K562 (cell line): Measurements from ENCODE around the gene UBE2D2. TPM values are rescaled to one million over a fixed set of nuclear protein-coding genes. Genes with fewer than 3 reads are reported as not detected.

Source experiments
- ATAC-seq: fragments of 200-7000 bp; cut with Tn5 transposase; 3 replicates; pipeline ENCODE4 v1.9.1; 2020; ENCODE audit warnings: moderate library complexity
- BruUV-seq: library from RNA; stranded (reverse); fragments of 400-500 nt; replicated peaks from 2 replicates; lab custom pipeline; 2021; lab: Mats Ljungman, UMichigan
- CTCF ChIA-PET: fragments of 300-600 bp; formaldehyde crosslinking; extraction: SDS; loops from one replicate; lab custom pipeline; 2021; ENCODE audit warnings: low intra/inter-chr PET ratio; lab: Yijun Ruan, JAX
- POLR2A ChIA-PET: fragments of 300-600, 350-650 bp; sonication (Branson Sonifier 250); formaldehyde crosslinking; extraction: SDS; loops from one replicate; lab custom pipeline; 2021; ENCODE audit warnings: antibody characterized with exemption, inconsistent platforms; lab: Yijun Ruan, JAX
- DNase-seq, 4 experiments: peaks; one replicate each; pipeline versions ENCODE4 v3.0.0 to v3.0.0-alpha.2; 2011 to 2018; ENCODE audit warnings: low spot score in 3 of 4, mixed read lengths in 3 of 4; ENCODE audit errors: extremely low read depth in 1 of 4
- FAIRE-seq: peaks from 2 replicates; lab custom pipeline; 2011; peaks lifted over from hg19 to GRCh38; lab: Jason Lieb, UNC
- H2AFZ ChIP-seq: 2 replicates; pipeline ENCODE4 v1.6.0; 2011; ENCODE audit warnings: low read depth, low read length, control low read depth, inconsistent platforms
- H3K27ac ChIP-seq: fragments of 200-600 bp; 3 replicates; pipeline ENCODE4 v1.8.0; 2011; ENCODE audit warnings: low read depth, mild to moderate bottlenecking, control low read depth, inconsistent platforms, low read length, moderate library complexity, mixed read lengths; ENCODE audit errors: extremely low read depth
- H3K27me3 ChIP-seq, 2 experiments: fragments of 300-600 bp in 1 of 2; 2 replicates in 1 of 2; 3 replicates in 1 of 2; pipeline versions ENCODE4 v1.6.0 to v1.8.0; 2011; ENCODE audit warnings: inconsistent platforms in 2 of 2, low read length in 2 of 2, mild to moderate bottlenecking in 1 of 2, mixed read lengths in 1 of 2, moderate library complexity in 1 of 2; ENCODE audit not compliant: control insufficient read depth in 2 of 2, insufficient read depth in 2 of 2
- H3K36me3 ChIP-seq: fragments of 300-600 bp; 3 replicates; pipeline ENCODE4 v1.8.0; 2011; ENCODE audit warnings: mild to moderate bottlenecking, low read length, inconsistent platforms; ENCODE audit not compliant: control insufficient read depth, insufficient read depth
- H3K4me1 ChIP-seq, 2 experiments: fragments of 200-600 bp in 1 of 2; replicated peaks in 1 of 2; 2 replicates in 1 of 2; 3 replicates in 1 of 2; pipeline versions ENCODE4 v1.5.1 to v1.8.0; 2011; ENCODE audit warnings: inconsistent platforms in 2 of 2, low read length in 2 of 2, mild to moderate bottlenecking in 1 of 2, mixed read lengths in 1 of 2, moderate library complexity in 1 of 2; ENCODE audit not compliant: control insufficient read depth in 2 of 2, insufficient read depth in 2 of 2
- H3K4me2 ChIP-seq: 2 replicates; pipeline ENCODE4 v1.6.1; 2011; ENCODE audit warnings: low read length, control low read depth, inconsistent platforms, mixed read lengths; ENCODE audit not compliant: insufficient read depth
- H3K4me3 ChIP-seq: fragments of 200-600 bp; sonication (generic), shearing (Covaris generic); 2 replicates; pipeline ENCODE4 v1.5.1; 2016; ENCODE audit warnings: control low read depth, inconsistent platforms
- H3K79me2 ChIP-seq: fragments of 200-600 bp; 3 replicates; pipeline ENCODE4 v1.8.0; 2011; ENCODE audit warnings: low read length, inconsistent platforms; ENCODE audit not compliant: control insufficient read depth, insufficient read depth
- H3K9ac ChIP-seq, 2 experiments: 2 replicates each; pipeline versions ENCODE4 v1.6.0 to v1.6.1; 2011; ENCODE audit warnings: low read depth in 2 of 2, low read length in 2 of 2, control low read depth in 1 of 2, inconsistent platforms in 1 of 2, mild to moderate bottlenecking in 1 of 2, mixed read lengths in 1 of 2; ENCODE audit not compliant: insufficient read depth in 1 of 2
- H3K9me1 ChIP-seq: one replicate; pipeline ENCODE4 v1.6.0; 2011; ENCODE audit warnings: inconsistent platforms, mild to moderate bottlenecking, low read length, moderate library complexity; ENCODE audit not compliant: control insufficient read depth, insufficient read depth
- H3K9me3 ChIP-seq: replicated peaks from 2 replicates; pipeline ENCODE4 v1.5.1; 2011; ENCODE audit warnings: low read depth, low read length, inconsistent platforms; ENCODE audit not compliant: control insufficient read depth, insufficient read depth
- H4K20me1 ChIP-seq: replicated peaks from 2 replicates; pipeline ENCODE4 v1.6.1; 2011; ENCODE audit warnings: low read length, inconsistent platforms, mixed read lengths; ENCODE audit not compliant: control insufficient read depth, insufficient read depth
- ADNP ChIP-seq: fragments of 200-800 bp; sonication (Bioruptor generic); IDR thresholded peaks from 2 replicates; pipeline ENCODE4 v1.6.1; 2016; ENCODE audit warnings: missing genetic modification characterization, missing compliant biosample characterization
- BCL6 ChIP-seq: fragments of 250-450 bp; sonication (Bioruptor Pico); IDR thresholded peaks from 2 replicates; pipeline ENCODE4 v1.4.0; 2020
- BDP1 ChIP-seq: IDR thresholded peaks from 3 replicates; pipeline ENCODE4 v1.6.1; 2011; ENCODE audit not compliant: insufficient read length, insufficient read depth
- CXXC5 ChIP-seq: fragments of 250-450 bp; sonication (Bioruptor Pico); IDR thresholded peaks from 2 replicates; pipeline ENCODE4 v1.8.0; 2022; ENCODE audit warnings: inconsistent platforms, mild to moderate bottlenecking, moderate library complexity
- ESRRA ChIP-seq: fragments of 450-650 bp; IDR thresholded peaks from 2 replicates; pipeline ENCODE4 v1.6.1; 2014; ENCODE audit warnings: low read depth, mild to moderate bottlenecking, moderate library complexity, borderline replicate concordance
- ETS2 ChIP-seq: IDR thresholded peaks from 2 replicates; pipeline ENCODE4 v1.6.1; 2016; ENCODE audit warnings: borderline replicate concordance, missing genetic modification characterization, mild to moderate bottlenecking, moderate library complexity, missing compliant biosample characterization; ENCODE audit not compliant: poor library complexity, severe bottlenecking
- FOSL1 ChIP-seq: fragments of 200-800 bp; sonication (Bioruptor generic); conservative IDR thresholded peaks from 2 replicates; pipeline ENCODE4 v1.6.1; 2016; ENCODE audit warnings: missing genetic modification characterization, missing compliant biosample characterization
- GABPB1 ChIP-seq: sonication (generic); formaldehyde crosslinking; IDR thresholded peaks from 2 replicates; pipeline ENCODE4 v1.8.0; 2022; ENCODE audit warnings: mild to moderate bottlenecking, missing genetic modification reagents
- HDAC6 ChIP-seq: IDR thresholded peaks from 2 replicates; pipeline ENCODE4 v1.6.1; 2012; ENCODE audit warnings: low read depth, mild to moderate bottlenecking, control low read depth, inconsistent platforms, low read length, moderate library complexity
- KHSRP ChIP-seq: fragments of 450-650 bp; IDR thresholded peaks from 2 replicates; pipeline ENCODE4 v1.6.1; 2017
- MAX ChIP-seq: sonication (generic); formaldehyde crosslinking; IDR thresholded peaks from 2 replicates; pipeline ENCODE4 v1.9.0; 2022; ENCODE audit warnings: mild to moderate bottlenecking, missing genetic modification reagents
- NELFE ChIP-seq: IDR thresholded peaks from 2 replicates; pipeline ENCODE4 v1.6.1; 2011; ENCODE audit warnings: mild to moderate bottlenecking; ENCODE audit not compliant: insufficient read depth, insufficient read length
- POLR2G ChIP-seq: fragments of 200-400 bp; formaldehyde crosslinking; IDR thresholded peaks from 2 replicates; pipeline ENCODE4 v1.6.1; 2017; ENCODE audit warnings: low read depth, mild to moderate bottlenecking, antibody characterized with exemption, low read length, moderate library complexity
- RBM22 ChIP-seq: fragments of 200-400 bp; formaldehyde crosslinking; IDR thresholded peaks from 2 replicates; pipeline ENCODE4 v1.6.1; 2018; ENCODE audit warnings: low read length, low read depth; ENCODE audit not compliant: poor library complexity, severe bottlenecking
- THAP7 ChIP-seq: fragments of 250-450 bp; sonication (Bioruptor Pico); IDR thresholded peaks from 2 replicates; pipeline ENCODE4 v1.5.0; 2021
- TRIM28 ChIP-seq: fragments of 450-650 bp; IDR thresholded peaks from 2 replicates; pipeline ENCODE4 v1.6.1; 2017
- VEZF1 ChIP-seq: fragments of 200-800 bp; sonication (Bioruptor generic); IDR thresholded peaks from 2 replicates; pipeline ENCODE4 v1.6.1; 2017; ENCODE audit warnings: missing genetic modification characterization, missing compliant biosample characterization
- ZBTB33 ChIP-seq: sonication (generic); formaldehyde crosslinking; IDR thresholded peaks from 2 replicates; pipeline ENCODE4 v1.8.1; 2023; ENCODE audit warnings: mild to moderate bottlenecking, missing genetic modification reagents
- ZNF561 ChIP-seq: fragments of 450-650 bp; formaldehyde crosslinking; conservative IDR thresholded peaks from 2 replicates; pipeline ENCODE4 v1.4.0; 2020; ENCODE audit warnings: mild to moderate bottlenecking, moderate library complexity
- WGBS: fragments of 100-300 bp; shearing (Covaris generic); methylation state at CpG from one replicate; pipeline ENCODE4 v1.1.6; 2016; ENCODE audit warnings: low coverage, mixed read lengths; ENCODE audit not compliant: insufficient coverage; ENCODE audit errors: missing lambda C conversion rate; 5-methylcytosine and 5-hydroxymethylcytosine counted together
- in situ Hi-C: fragments of 300-500 bp; cut with MboI; formaldehyde crosslinking; loops from 4 replicates; pipeline ENCODE4 v1.15.0; 2018; ENCODE audit warnings: inconsistent platforms, mixed read lengths
- intact Hi-C: fragments of 100-400 bp; cut with micrococcal nuclease; formaldehyde crosslinking; loops from 2 replicates; pipeline ENCODE4 v1.14.2; 2022
- polyA plus RNA-seq, 8 experiments: library from polyadenylated mRNA; depleted of rRNA in 4 of 8; stranded (reverse) in 5 of 8; unstranded in 3 of 8; fragments of >200 nt; fragmentation: Nextera tagmentation in 2 of 8; fragmentation: Illumina TruSeq in 1 of 8; extraction: Ambion mirVana in 2 of 8; extraction: Trizol in 1 of 8; gene quantifications; 2 replicates each; pipeline versions ENCODE4 v1.2.1 to v1.2.3, GENCODE V29; 2011 to 2014; ENCODE audit warnings: inconsistent platforms in 1 of 8, missing spikeins in 1 of 8
- total RNA-seq, 7 experiments: library from RNA; depleted of rRNA in 6 of 7; stranded (reverse); fragments of >200 nt in 6 of 7; fragmentation: Illumina TruSeq in 2 of 7; extraction: Trizol in 2 of 7; gene quantifications; 2 replicates each; pipeline versions ENCODE4 v1.2.1 to v1.2.3, GENCODE V29; 2011 to 2021; ENCODE audit warnings: low replicate concordance in 1 of 7

Gene UBE2D2
- total and polyA plus RNA-seq, 9 of the 15 experiments (the other 6 are each of a cell fraction or from before 2014, with no cell fraction given) = 53.6 to 198 (median 122) TPM

GRCh38 chr5:139664727-139665351 lies 103.7 kb downstream of the UBE2D2 start:
- no peak overlapping the region for H2AFZ ChIP-seq
- H3K9me3 ChIP-seq = no peaks in the 10 kb centered on the region
- H3K9ac ChIP-seq = peak overlapping the region in 1 of 2 experiments; percentile 54; a peak in 1 of 4 replicates
- H3K79me2 ChIP-seq = peaks cover 100% of the 10 kb centered on the region
- no TSS peak for BruUV-seq
- peaks cover 46% of the 10 kb centered on the region; the same call in 1 of the 2 replicates for H4K20me1 ChIP-seq
- H3K27me3 ChIP-seq = no peaks in the 10 kb centered on the region
- intact Hi-C loops = no loop called here
- no peak for DNase-seq
- no peak overlapping the region for H3K4me2 ChIP-seq
- 95% methylated on average over 12 of the region's 15 CpGs for WGBS
- no peak for ATAC-seq
- ChIA-PET CTCF (no interaction called here), POLR2A (interaction anchor here (0.5 to 2.8 kb wide), 5 partner anchors 10 to 29 kb away, joined by 3 to 13 read pairs (median 4); no protein-coding TSS in a partner anchor)
- H3K4me1 ChIP-seq = peaks cover 81 to 90% of the 10 kb centered on the region in 2 experiments
- H3K27ac ChIP-seq = peak overlapping the region; percentile 49; the same call in 1 of the 3 replicates
- peaks cover 64% of the 10 kb centered on the region; the same call in 2 of the 3 replicates for H3K36me3 ChIP-seq
- peaks cover 5% of the 10 kb centered on the region for H3K9me1 ChIP-seq
- in situ Hi-C loops = no loop called here
- FAIRE-seq = no peak
- no peak overlapping the region for H3K4me3 ChIP-seq
- TF ChIP-seq TRIM28 (no peak), BDP1 (no peak), MAX (CRISPR knock-in tag) (peak; percentile 44), FOSL1 (no peak), GABPB1 (CRISPR knock-in tag) (0 out of 2 replicates have a peak, but pooled peaks have one; percentile 23), POLR2G (0 out of 2 replicates have a peak, but pooled peaks have one; percentile 36), BCL6 (CRISPR knock-in tag) (no peak), CXXC5 (CRISPR knock-in tag) (no peak), ZBTB33 (CRISPR knock-in tag) (0 out of 2 replicates have a peak, but pooled peaks have one; percentile 23), VEZF1 (CRISPR knock-in tag) (no peak), ESRRA (peak; percentile 75), NELFE (no peak), HDAC6 (no peak), ADNP (tag) (0 out of 2 replicates have a peak, but pooled peaks have one; percentile 41), KHSRP (no peak), ZNF561 (CRISPR knock-in tag) (no peak), RBM22 (peak; percentile 25), ETS2 (no peak), THAP7 (CRISPR knock-in tag) (no peak)
